OCI-M2 (cell line): ENCODE results near the gene PLCD1.

Source experiments
- DNase-seq: peaks from one replicate; lab custom pipeline; 2025; ENCODE audit not compliant: unreplicated experiment; lab: John Stamatoyannopoulos, UW

Gene PLCD1

GRCh38 chr3:38017445-38018295 lies 11.8 kb downstream of the PLCD1 start:
- no peak for DNase-seq

- no peak for DNase-seq
Observed at GRCh38 chr3:38016847-38017444, 12.5 kb downstream of the PLCD1 start.

- DNase-seq: no peak
Observed at GRCh38 chr3:38016410-38016809, 13.0 kb downstream of the PLCD1 start.

GRCh38 chr3:38015984-38016383 lies 13.5 kb downstream of the PLCD1 start:
- DNase-seq: no peak

- no peak for DNase-seq
Observed at GRCh38 chr3:38015485-38015884, 14.0 kb downstream of the PLCD1 start.

GRCh38 chr3:38011111-38011510 lies 18.3 kb downstream of the PLCD1 start:
- no peak for DNase-seq

- no peak for DNase-seq
Observed at GRCh38 chr3:38009807-38010591, 19.4 kb downstream of the PLCD1 start.

- DNase-seq: no peak
Observed at GRCh38 chr3:38008971-38009580, 20.4 kb downstream of the PLCD1 start.

- no peak for DNase-seq
Observed at GRCh38 chr3:38008191-38008701, 21.2 kb downstream of the PLCD1 start.

- DNase-seq: no peak
Observed at GRCh38 chr3:38007754-38008090, 21.7 kb downstream of the PLCD1 start.

GRCh38 chr3:38006445-38006995 lies 22.9 kb downstream of the PLCD1 start:
- DNase-seq: no peak

- DNase-seq: no peak
Observed at GRCh38 chr3:38006031-38006430, 23.4 kb downstream of the PLCD1 start.

GRCh38 chr3:38005076-38006020 lies 24.1 kb downstream of the PLCD1 start:
- no peak for DNase-seq

GRCh38 chr3:38004415-38005075 lies 24.9 kb downstream of the PLCD1 start:
- DNase-seq: no peak

- DNase-seq: no peak
Observed at GRCh38 chr3:38003817-38004414, 25.5 kb downstream of the PLCD1 start.

GRCh38 chr3:38003371-38003816 lies 26.0 kb downstream of the PLCD1 start:
- no peak for DNase-seq

- no peak for DNase-seq
Observed at GRCh38 chr3:38002940-38003339, 26.5 kb downstream of the PLCD1 start.

GRCh38 chr3:38002291-38002876 lies 27.1 kb downstream of the PLCD1 start:
- no peak for DNase-seq
